Measurements from ENCODE around the gene ALG11.

The ALG11 gene

DNA sequence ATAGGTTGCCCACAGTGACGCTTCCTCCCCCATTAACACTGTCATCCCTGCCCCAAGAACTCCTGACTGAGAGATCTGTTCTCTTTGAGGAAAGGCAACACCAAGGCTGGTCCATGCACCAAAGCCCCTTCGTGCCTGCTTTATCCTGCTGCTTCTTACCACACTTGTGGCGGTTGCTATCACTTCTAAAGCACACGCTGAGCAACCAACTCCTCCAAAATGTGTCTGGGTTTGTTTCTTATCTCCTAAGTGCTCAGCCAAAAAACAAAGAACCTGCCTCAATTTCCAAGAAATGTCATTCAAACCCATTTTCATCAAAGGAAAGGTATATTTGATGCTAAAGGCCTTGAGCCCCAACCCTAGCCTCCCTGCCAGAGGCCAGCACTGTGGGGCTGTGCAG, 15.6 kb upstream of the ALG11 start:
- TF ChIP-seq, protein P1, sequence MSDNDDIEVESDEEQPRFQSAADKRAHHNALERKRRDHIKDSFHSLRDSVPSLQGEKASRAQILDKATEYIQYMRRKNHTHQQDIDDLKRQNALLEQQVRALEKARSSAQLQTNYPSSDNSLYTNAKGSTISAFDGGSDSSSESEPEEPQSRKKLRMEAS (IDR thresholded peaks at IDR 0.05; ENCODE audit: low read depth, low read length), result no peak
- TF ChIP-seq, protein P2, sequence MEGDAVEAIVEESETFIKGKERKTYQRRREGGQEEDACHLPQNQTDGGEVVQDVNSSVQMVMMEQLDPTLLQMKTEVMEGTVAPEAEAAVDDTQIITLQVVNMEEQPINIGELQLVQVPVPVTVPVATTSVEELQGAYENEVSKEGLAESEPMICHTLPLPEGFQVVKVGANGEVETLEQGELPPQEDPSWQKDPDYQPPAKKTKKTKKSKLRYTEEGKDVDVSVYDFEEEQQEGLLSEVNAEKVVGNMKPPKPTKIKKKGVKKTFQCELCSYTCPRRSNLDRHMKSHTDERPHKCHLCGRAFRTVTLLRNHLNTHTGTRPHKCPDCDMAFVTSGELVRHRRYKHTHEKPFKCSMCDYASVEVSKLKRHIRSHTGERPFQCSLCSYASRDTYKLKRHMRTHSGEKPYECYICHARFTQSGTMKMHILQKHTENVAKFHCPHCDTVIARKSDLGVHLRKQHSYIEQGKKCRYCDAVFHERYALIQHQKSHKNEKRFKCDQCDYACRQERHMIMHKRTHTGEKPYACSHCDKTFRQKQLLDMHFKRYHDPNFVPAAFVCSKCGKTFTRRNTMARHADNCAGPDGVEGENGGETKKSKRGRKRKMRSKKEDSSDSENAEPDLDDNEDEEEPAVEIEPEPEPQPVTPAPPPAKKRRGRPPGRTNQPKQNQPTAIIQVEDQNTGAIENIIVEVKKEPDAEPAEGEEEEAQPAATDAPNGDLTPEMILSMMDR (IDR thresholded peaks at IDR 0.05; ENCODE audit: low read depth, low read length), result no peak
- TF ChIP-seq MYC (IDR thresholded peaks at IDR 0.05; ENCODE audit: low read depth, low read length) (no peak), POLR2A (IDR thresholded peaks at IDR 0.05; ENCODE audit: extremely low read depth, insufficient read length) (no peak)
- H3K4me3 ChIP-seq (ENCODE audit: low read depth, low read length), result no peak overlapping the region
- no peak for DNase-seq (ENCODE audit: low read depth)

DNA sequence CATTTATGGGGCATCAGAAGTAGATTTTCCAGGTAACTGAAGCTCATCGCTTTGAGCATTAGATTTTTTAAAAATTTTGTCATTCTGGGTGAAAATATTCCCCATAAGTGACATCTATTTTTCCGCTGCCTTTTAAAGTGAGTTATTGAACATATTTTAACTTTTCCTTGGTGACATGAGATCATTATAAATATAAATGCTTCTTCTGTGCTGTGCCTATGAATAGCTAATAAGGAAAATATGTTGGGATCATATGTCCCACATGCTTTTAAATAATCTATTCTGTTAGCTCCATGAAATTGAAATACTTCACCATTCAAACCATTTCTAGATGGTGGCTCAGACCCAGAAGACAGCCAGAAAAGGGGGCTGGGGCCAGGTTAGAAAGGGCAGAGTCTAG, 15.0 kb upstream of the ALG11 start:
- TF ChIP-seq POLR2A (IDR thresholded peaks at IDR 0.05; ENCODE audit: extremely low read depth, insufficient read length) (no peak), MYC (IDR thresholded peaks at IDR 0.05; ENCODE audit: low read depth, low read length) (no peak)
- TF ChIP-seq, protein P1 (IDR thresholded peaks at IDR 0.05; ENCODE audit: low read depth, low read length), result no peak
- TF ChIP-seq, protein P2 (IDR thresholded peaks at IDR 0.05; ENCODE audit: low read depth, low read length), result no peak
- DNase-seq (ENCODE audit: low read depth), result no peak
- no peak overlapping the region for H3K4me3 ChIP-seq (ENCODE audit: low read depth, low read length)

DNA sequence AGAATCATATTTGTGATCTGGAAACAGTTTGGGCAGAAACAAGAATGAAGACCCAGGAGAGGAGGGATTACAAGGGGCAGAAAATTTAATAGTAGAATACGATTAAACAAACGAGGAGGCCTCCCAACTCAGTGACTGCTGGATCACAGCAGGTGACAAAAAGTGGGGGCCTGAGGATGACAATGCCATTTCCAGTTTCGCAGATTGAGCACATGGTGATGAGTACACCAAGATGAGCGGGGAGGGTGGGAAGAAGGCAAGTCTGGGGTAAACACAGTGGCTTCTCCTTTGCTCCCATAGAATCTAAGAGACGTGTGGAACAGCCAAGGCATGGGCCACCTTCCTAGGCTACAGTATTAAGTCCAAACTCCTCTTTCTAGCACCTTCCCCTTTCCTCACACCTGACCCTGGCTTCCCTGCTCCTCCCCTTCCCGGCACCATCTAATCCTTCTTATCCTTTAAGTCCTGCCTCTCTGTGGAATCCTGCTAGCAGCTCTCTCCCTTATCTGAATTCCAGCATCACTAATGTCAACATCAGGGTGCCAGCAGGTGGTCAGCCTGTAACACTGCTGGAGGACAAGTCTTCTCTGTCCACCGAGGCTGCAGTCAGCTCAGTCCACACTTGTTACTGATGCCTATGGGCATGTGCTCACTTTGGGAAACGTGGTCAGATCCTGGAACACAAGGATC, 14.4 kb upstream of the ALG11 start:
- no peak overlapping the region for H3K4me3 ChIP-seq (ENCODE audit: low read depth, low read length)
- TF ChIP-seq MYC (IDR thresholded peaks at IDR 0.05; ENCODE audit: low read depth, low read length), result no peak
- TF ChIP-seq, protein P1 (IDR thresholded peaks at IDR 0.05; ENCODE audit: low read depth, low read length), result no peak
- no peak for TF ChIP-seq POLR2A (IDR thresholded peaks at IDR 0.05; ENCODE audit: extremely low read depth, insufficient read length)
- TF ChIP-seq, protein P2 (IDR thresholded peaks at IDR 0.05; ENCODE audit: low read depth, low read length), result no peak
- no peak for DNase-seq (ENCODE audit: low read depth)

DNA sequence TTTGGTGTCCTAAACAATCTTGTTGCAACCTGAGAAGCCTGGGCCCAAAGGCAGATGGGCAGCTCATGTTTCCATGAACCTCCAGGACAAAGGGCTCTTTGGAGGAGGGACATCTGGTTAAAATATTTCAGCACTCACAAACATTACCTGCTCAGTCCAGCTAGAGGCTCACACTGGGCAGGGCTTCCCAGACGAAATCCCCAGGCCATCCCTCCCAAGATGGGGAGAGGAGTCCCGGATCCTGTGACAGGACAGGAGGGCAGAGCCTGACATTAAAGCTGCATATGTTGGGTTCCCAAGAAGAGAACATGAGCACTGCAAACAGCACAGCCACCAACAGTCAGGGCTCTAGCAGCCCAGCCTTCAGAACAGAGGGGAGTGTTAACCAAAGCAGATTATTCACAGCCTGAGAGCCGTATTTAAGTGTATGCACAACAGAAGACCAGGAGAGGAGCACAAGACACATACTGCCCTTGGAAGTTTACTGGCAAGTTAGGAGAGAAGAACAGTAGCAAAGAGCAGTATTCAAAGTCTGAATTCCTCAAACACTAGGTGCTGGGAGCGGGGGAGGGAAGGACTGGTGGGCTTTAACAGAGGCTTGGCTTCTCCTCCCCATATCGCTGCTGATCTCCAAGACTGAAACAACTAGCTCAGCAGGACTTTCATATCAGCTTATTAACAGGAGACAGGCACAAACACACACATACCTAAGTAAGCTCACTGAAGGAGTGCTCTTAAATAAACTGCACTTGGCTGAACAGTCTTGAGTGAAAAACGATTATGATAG, 13.3 kb upstream of the ALG11 start:
- DNase-seq (ENCODE audit: low read depth), result no peak
- no peak for TF ChIP-seq MYC (IDR thresholded peaks at IDR 0.05; ENCODE audit: low read depth, low read length)
- TF ChIP-seq POLR2A (IDR thresholded peaks at IDR 0.05; ENCODE audit: extremely low read depth, insufficient read length), result no peak
- TF ChIP-seq, protein P1 (IDR thresholded peaks at IDR 0.05; ENCODE audit: low read depth, low read length), result no peak
- TF ChIP-seq, protein P2 (IDR thresholded peaks at IDR 0.05; ENCODE audit: low read depth, low read length), result no peak
- no peak overlapping the region for H3K4me3 ChIP-seq (ENCODE audit: low read depth, low read length)

DNA sequence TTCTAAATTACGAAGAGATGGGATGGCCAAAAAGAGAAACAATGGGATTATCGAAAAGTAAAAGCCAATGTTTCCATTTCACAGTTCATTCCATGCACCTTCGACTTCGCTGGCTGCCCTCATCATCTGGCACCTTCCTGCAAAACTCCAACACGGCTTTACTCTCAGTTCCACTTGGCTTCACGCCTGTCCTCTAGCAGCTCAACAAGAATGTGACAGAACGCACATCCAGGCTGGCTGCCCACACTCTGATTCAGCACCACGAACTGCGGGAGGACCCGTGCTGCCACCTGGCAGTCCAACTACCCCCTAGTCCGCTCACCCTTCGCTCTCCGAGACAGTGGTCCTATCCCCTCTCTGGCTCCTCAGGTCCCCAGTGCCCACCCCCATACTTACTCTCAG, 12.7 kb upstream of the ALG11 start:
- TF ChIP-seq MYC (IDR thresholded peaks at IDR 0.05; ENCODE audit: low read depth, low read length) (no peak), POLR2A (IDR thresholded peaks at IDR 0.05; ENCODE audit: extremely low read depth, insufficient read length) (no peak)
- TF ChIP-seq, protein P2 (IDR thresholded peaks at IDR 0.05; ENCODE audit: low read depth, low read length), result no peak
- TF ChIP-seq, protein P1 (IDR thresholded peaks at IDR 0.05; ENCODE audit: low read depth, low read length), result no peak
- no peak for DNase-seq (ENCODE audit: low read depth)
- H3K4me3 ChIP-seq (ENCODE audit: low read depth, low read length), result no peak overlapping the region
